HG03571 (cell line): Measurements from ENCODE around the gene GSTCD.
"Not testable (repeated sequence)": the region's sequence is repeated elsewhere in the genome, so short reads cannot be mapped to it uniquely, and the experiment has no call there.

Source experiments
- ATAC-seq: cut with Tn5 transposase; IDR thresholded peaks from one replicate; pipeline ENCODE4 v1.9.1; 2021; ENCODE audit not compliant: unreplicated experiment

GSTCD gene

DNA sequence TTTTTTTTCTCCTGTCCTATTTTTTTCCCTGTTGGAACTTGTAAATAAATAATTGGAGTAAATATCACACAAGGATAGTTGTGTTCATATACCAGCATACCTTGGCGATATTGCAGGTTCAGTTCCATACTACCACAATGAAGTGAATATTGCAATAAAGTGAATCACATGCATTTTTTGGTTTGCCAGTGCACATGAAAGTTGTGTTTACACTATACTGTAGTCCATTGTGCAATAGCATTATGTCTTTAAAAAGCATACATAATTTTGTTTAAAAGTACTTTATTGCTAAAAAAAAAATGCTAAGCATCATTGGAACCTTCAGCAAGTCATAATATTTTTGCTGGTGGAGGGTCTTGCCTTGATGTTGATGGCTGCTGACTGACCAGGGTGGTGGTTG, 88.6 kb downstream of the GSTCD start:
- ATAC-seq, result no peak

DNA sequence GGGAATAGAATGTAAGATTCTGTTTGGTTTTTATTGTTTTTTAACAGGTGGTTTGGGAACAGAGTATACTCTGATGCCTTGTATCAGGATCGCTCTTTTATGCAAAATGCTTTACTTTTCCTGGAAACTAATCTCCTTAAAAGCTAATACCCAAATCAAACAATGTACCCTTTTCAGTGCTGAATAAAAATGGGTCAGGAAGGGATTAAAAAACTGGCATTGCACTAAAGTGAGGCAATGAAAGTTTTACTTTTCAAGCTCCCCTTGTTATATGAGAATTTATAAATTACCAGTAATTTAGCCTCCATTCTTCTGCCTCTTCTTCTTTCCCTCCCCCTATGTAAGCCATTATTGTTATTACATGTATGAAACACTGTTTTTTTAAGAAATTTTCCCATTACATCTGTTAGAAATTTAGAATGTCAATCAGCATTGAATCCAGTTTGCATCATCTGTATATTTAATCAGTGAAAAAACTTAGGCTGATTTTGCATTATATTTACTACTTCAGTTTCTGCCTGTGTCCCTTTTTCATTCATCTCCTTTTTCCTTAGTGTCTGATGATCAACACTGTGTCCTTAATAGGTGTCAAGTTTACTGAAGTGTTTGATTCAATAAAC, 97.0 kb downstream of the GSTCD start:
- no peak for ATAC-seq

DNA sequence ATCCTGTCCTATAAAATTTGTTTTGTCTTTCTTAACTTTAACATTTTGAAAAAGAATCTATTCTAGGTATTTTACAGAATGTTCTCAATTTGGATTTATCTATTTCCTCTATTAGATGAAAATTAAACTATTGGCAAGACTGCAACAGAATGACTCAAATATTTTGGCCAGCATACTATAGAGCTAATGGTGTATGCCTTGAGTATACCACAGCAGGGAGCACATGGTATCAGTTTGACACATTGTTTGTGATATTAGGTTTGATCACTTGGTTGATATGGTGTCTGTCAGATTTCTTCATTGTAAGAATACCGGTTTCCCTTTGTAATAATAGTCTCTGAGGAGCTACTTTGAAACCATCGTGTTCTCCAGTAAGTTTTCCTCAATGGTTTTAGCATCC, 98.9 kb downstream of the GSTCD start:
- no peak for ATAC-seq

DNA sequence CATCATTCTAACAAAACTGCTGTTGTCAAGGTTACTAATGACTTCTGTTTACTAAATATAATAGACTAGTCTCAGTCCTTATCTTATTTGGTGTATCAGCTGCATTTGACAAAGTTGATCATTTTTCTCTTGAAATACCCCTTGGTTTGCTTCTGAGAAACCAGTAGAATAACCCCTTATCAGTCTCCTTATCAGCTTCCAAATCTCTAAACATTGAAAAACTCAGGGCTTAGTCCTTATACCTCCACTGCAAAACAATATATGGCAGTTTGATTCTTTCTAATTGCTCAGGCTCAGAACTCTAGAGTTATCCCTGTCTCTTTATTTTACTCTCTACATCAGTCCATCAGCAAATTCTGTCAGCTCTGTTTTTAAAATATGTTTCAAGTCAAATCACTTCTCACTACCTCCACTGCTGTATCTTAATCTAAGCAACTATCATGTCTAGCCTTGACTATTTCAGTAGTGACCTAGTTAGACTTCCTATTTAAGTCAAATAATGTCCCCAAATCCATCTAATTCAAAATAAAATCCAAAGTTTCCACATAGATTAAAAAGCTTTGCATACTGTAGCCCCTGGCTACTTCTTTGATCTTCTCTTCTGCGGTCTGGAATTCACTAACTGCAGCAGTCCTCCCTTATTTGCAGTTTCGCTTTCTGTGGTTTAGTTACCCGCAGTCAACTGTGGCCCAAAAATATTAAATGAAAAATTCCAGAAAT, 99.6 kb downstream of the GSTCD start:
- no peak for ATAC-seq

GRCh38 chr4:105808750-105809041, 100.1 kb downstream of the GSTCD start:
- no peak for ATAC-seq

DNA sequence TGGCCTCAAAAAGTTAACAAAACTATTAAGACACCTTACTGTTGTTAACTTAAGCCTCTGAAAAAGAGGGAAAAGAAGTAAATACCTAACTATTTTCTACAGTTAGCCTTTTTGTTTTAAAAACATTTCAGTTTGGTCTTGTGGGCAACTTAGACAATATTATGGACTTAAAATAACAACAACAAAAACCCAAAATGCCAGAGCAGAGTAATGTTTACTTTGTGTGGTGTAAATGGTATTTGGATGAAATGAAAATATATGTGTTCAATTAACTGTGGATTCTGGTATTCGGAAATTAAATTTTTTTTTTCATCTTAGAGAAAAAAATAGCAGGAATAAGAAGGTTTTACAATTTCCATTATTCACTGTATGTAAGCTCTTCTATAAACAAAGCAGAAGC, 107.1 kb downstream of the GSTCD start:
- no peak for ATAC-seq

DNA sequence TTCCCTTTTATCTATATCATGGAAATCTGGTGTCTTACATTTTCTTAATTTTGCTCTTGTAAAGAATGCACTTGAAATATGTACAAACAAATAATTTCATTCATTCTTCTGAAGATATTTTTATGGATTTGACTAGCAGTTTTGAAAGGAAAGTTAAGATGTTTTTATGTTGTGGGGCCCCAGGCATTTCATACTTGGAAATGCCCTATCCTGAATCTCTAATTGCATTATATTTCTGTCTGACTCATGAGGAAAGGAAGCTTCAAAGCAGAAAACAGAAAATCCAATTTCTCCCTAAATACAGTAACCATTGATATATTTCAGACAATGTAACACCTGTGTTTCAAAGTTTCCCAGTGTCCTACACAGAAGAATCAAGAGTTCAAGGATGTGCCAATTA, 113.5 kb downstream of the GSTCD start:
- no peak for ATAC-seq

- no peak for ATAC-seq
These were observed 119.5 kb downstream of the GSTCD start for GRCh38 chr4:105828074-105828473.

GRCh38 chr4:105831189-105831588, 122.6 kb downstream of the GSTCD start:
- no peak for ATAC-seq

DNA sequence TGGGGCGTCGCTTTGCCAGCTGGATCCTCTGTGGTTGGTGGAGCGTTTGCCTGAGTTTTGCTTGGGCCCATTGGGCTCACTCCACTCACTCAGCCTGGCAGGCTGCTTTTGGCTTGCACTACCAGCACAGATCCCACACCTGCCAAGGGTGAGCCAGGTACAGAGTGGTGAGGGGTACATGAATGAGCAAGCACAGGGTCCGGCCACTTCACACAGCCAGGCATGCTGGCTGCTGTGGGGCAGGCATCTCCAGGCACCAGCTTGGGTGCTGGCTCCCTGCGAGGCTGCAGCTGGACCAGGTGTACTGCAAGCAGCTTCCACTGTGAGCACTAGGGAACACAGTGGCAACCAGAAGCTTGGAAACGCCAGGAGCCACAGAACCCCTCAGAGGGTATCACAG, 126.6 kb downstream of the GSTCD start:
- no peak for ATAC-seq

DNA sequence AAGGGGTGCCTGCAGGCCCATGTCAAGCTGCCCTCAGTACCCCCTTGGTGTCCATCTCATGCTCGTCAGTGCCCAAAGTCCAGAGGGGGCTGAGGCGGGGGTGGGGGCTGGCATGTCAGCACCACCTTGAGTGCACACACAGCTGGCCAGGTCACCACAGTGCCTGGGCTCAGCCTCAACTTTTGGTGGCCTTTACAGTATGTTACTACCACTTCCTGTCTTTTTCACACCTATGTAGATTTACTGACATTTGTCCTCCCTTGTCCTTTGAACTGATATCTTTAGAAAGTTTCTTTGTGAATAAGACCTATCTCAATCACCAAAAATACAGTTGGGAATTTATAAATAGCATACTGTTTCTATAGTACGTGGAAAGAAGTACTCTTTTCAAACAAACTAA, 128.0 kb downstream of the GSTCD start:
- no peak for ATAC-seq

- no peak for ATAC-seq
These were observed 128.5 kb downstream of the GSTCD start for GRCh38 chr4:105837037-105837436.

DNA sequence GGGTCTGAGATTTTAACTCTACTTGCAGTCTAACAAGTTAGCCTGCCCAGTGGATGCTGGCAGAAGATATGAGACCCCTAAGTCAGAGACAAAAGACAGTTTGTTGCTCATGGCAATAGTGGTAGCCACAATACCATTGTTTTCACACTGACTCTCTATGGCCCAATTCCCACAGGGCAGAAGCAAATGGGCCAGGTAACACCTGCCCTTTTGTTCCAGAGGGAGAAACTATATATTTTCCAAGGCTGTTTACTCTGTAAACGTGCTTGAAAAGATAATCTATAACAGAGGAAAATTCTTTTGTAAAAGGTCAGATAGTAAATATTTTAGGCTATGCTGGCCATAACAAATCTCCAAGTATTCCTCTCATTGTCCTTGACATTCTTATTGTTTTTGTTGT, 129.5 kb downstream of the GSTCD start:
- no peak for ATAC-seq

DNA sequence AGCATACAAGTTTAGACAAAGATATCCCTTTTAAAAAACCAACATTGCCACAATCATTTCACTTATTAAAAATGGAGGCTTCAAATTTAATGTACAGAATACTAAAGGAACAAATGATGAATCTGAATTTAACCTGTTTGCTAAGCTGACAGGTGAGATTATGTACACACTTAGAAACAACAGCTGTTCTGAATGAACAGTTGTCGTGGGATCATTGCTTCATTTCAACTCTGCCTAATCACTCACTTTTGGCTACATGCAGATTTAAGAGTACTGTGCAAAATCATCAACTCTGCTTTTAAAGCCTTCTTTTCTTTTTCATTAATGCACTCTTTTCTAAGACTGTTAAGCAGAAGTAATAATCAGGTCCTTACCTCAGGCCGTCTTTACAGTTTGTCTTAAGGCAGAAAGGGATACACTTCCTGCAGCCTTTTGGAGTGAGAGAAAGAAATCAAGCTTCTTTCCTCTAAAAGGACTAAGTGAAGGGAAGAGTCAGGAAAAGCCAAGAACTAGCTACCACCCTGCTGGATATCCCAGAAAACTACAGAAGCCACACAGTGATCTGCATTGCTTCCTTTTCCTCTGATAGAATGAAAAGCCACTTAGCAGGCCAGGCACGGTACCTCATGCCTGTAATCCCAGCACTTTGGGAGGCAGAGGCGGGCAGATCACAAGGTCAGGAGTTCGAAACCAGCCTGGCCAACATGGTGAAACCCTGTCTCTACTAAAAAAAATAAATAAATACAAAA, 132.0 kb downstream of the GSTCD start:
- ATAC-seq, result no peak

DNA sequence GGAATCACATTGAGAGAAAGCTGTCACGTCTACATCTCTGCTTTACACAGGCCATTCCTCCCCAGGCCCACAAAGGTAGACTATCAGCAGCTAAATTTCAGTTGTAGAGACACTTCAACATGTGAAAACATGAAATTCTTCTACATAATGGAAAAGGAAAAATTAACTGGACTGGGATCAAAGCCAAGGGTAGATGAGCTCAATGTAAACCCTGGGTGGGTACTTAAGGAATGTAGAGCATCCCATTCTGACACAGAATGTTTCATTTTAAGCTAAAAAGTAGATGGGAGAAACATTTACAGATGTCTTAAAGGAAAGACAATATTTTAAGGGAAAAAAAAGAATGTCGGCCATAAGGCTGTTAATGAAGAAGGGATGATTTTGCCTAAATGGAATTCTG, 135.4 kb downstream of the GSTCD start:
- ATAC-seq, result no peak

GRCh38 chr4:105845559-105845958, 137.0 kb downstream of the GSTCD start:
- no peak for ATAC-seq

- ATAC-seq, result not testable (repeated sequence)
These were observed 139.8 kb downstream of the GSTCD start for GRCh38 chr4:105848359-105848758.

DNA sequence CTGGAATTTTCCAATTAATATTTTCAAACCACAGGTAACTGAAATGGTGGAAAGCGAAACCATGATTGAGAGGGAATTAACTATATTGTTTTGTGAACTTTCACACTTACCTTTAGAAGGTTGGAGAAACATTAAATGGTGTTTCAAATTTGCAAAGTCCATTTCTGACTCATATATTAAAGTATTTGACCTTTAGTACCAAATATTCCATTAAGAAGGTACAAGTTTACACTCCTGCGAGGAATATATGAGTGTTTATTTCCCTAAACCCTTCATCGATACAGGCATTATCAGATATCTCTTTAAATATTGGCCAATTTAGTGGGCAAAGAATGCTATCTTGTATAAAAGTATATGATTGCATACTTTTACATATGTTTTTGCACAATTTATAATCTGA, 142.6 kb downstream of the GSTCD start:
- no peak for ATAC-seq

GRCh38 chr4:105852230-105852629, 143.6 kb downstream of the GSTCD start:
- ATAC-seq, result not testable (repeated sequence)

GRCh38 chr4:105858466-105859040, 150.0 kb downstream of the GSTCD start:
- ATAC-seq, result no peak

DNA sequence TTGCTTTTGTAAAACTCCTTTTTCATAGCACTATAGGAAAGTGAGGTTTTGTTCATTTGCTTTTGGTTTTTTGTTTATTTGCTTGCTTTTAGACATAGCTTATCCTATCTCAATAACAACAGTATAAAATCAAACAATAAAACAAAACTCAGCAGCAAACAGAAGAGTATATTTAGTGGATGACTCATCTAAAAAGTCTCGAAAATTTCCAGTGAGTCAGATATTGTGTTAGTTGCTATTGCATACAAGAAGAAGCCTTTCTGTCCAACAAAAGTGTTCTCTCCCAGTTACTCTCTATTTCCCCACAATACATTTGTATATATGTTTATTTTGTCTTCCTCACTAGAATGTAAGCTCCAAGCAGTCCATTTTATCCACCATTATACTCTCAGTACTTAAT, 150.6 kb downstream of the GSTCD start:
- no peak for ATAC-seq

GRCh38 chr4:105870963-105871362, 162.4 kb downstream of the GSTCD start:
- ATAC-seq, result no peak
